ENCODE data around the gene PFDN6. TPM values are rescaled to one million over a fixed set of nuclear protein-coding genes. Genes with fewer than 3 reads are reported as not detected.

PFDN6 gene
- total RNA-seq, 2 experiments from 2014 or later, result 9.7 to 11.7 TPM

- Histone ChIP-seq H3K4me1 (ENCODE audit: insufficient read depth, low read length) (peaks cover 32% of the 10 kb centered on the region), H3K36me3 (ENCODE audit: insufficient read depth, low read length) (peaks cover 17% of the 10 kb centered on the region), H3K27ac (ENCODE audit: low read depth in 1 of 2, low read length in 2 of 2) (peak overlapping the region; percentile 98), H3K4me3 (ENCODE audit: low read length) (peak overlapping the region; percentile 70), H3K27me3 (ENCODE audit: control insufficient read depth in 1 of 2, insufficient read depth in 2 of 2, low read length in 2 of 2) (no peaks in the 10 kb centered on the region), H3K9me3 (ENCODE audit: control insufficient read depth in 1 of 2, insufficient read depth in 1 of 2, low read length in 2 of 2) (no peaks in the 10 kb centered on the region)
- DNase-seq (peak; percentile 83 to 94 (median 92)), ATAC-seq (ENCODE audit: poor library complexity) (peak; percentile 43)
- H3K27me3 Mint-ChIP-seq, result no peaks in the 10 kb centered on the region
- ChIA-PET CTCF (interaction anchor here (0.6 to 6.8 kb wide), 28 partner anchors 8 to 373 kb away, joined by 3 to 76 read pairs (median 4); partner anchors contain the start of genes HLA-DPA1, HSD17B8, ITPR3 and RGL2), POLR2A (interaction anchor here (0.5 to 4.0 kb wide), 35 partner anchors 10 to 403 kb away, joined by 3 to 95 read pairs (median 8); partner anchors contain the start of genes B3GALT4, BRD2, HLA-DMA and HSD17B8)
- H3K27ac Mint-ChIP-seq, result peak overlapping the region; percentile 97
- TF ChIP-seq CTCF (IDR thresholded peaks at IDR 0.05), result peak; percentile 89
- intact Hi-C loops (cut with DNase I, micrococcal nuclease), result loop anchor here (1.0 to 2.0 kb wide), 7 partner anchors 39 to 363 kb away; partner anchors contain the start of gene RING1 (in 2 of the 2)
- peak overlapping the region; percentile 92 for H3K4me3 Mint-ChIP-seq
- peaks cover 24% of the 10 kb centered on the region for H3K36me3 Mint-ChIP-seq (ENCODE audit: low read depth)
- H3K4me1 Mint-ChIP-seq (ENCODE audit: low read depth), result peaks cover 37% of the 10 kb centered on the region
- H3K9me3 Mint-ChIP-seq, result no peaks in the 10 kb centered on the region
Measured at GRCh38 chr6:33247977-33248642, 41.3 kb upstream of the PFDN6 start.

GRCh38 chr6:33248643-33248931 is 40.8 kb upstream of the PFDN6 start:
- intact Hi-C loops (cut with DNase I, micrococcal nuclease), result loop anchor here (1.0 to 2.0 kb wide), 7 partner anchors 40 to 363 kb away; partner anchors contain the start of gene RING1 (in 2 of the 2)
- ChIA-PET POLR2A (interaction anchor here (0.5 to 4.0 kb wide), 35 partner anchors 10 to 403 kb away, joined by 3 to 95 read pairs (median 8); partner anchors contain the start of genes B3GALT4, BRD2, HLA-DMA and HSD17B8), CTCF (interaction anchor here (0.7 to 6.8 kb wide), 29 partner anchors 8 to 372 kb away, joined by 3 to 76 read pairs (median 4); partner anchors contain the start of genes B3GALT4, HSD17B8, ITPR3 and RGL2)
- Histone ChIP-seq H3K4me1 (ENCODE audit: insufficient read depth, low read length) (peaks cover 32% of the 10 kb centered on the region), H3K36me3 (ENCODE audit: insufficient read depth, low read length) (peaks cover 17% of the 10 kb centered on the region), H3K27me3 (ENCODE audit: control insufficient read depth in 1 of 2, insufficient read depth in 2 of 2, low read length in 2 of 2) (no peaks in the 10 kb centered on the region), H3K4me3 (ENCODE audit: low read length) (peak overlapping the region; percentile 70), H3K27ac (ENCODE audit: low read depth in 1 of 2, low read length in 2 of 2) (peak overlapping the region; percentile 98), H3K9me3 (ENCODE audit: control insufficient read depth in 1 of 2, insufficient read depth in 1 of 2, low read length in 2 of 2) (no peaks in the 10 kb centered on the region)
- Mint-ChIP-seq H3K27me3 (no peaks in the 10 kb centered on the region), H3K27ac (peak overlapping the region; percentile 97), H3K36me3 (ENCODE audit: low read depth) (peaks cover 24% of the 10 kb centered on the region), H3K4me1 (ENCODE audit: low read depth) (peaks cover 37% of the 10 kb centered on the region), H3K9me3 (no peaks in the 10 kb centered on the region), H3K4me3 (peak overlapping the region; percentile 92)
- peak; percentile 35 for TF ChIP-seq CTCF (IDR thresholded peaks at IDR 0.05)
- ATAC-seq (ENCODE audit: poor library complexity) (peak; percentile 33), DNase-seq (peak in 5 of 14 experiments; percentile 7 to 81 (median 23))

- Histone ChIP-seq H3K4me1 (ENCODE audit: insufficient read depth, low read length) (peaks cover 32% of the 10 kb centered on the region), H3K9me3 (ENCODE audit: control insufficient read depth in 1 of 2, insufficient read depth in 1 of 2, low read length in 2 of 2) (no peaks in the 10 kb centered on the region), H3K36me3 (ENCODE audit: insufficient read depth, low read length) (peaks cover 17% of the 10 kb centered on the region), H3K27ac (ENCODE audit: low read depth in 1 of 2, low read length in 2 of 2) (peak overlapping the region; percentile 98), H3K27me3 (ENCODE audit: control insufficient read depth in 1 of 2, insufficient read depth in 2 of 2, low read length in 2 of 2) (no peaks in the 10 kb centered on the region), H3K4me3 (ENCODE audit: low read length) (peak overlapping the region; percentile 70)
- peaks cover 24% of the 10 kb centered on the region for H3K36me3 Mint-ChIP-seq (ENCODE audit: low read depth)
- H3K27ac Mint-ChIP-seq, result peak overlapping the region; percentile 97
- peak; percentile 83 for ATAC-seq (ENCODE audit: poor library complexity)
- H3K4me1 Mint-ChIP-seq (ENCODE audit: low read depth), result peaks cover 37% of the 10 kb centered on the region
- ChIA-PET CTCF (interaction anchor here (0.7 to 6.8 kb wide), 28 partner anchors 9 to 372 kb away, joined by 3 to 76 read pairs (median 4); partner anchors contain the start of genes B3GALT4, HSD17B8, ITPR3 and RGL2), POLR2A (interaction anchor here (0.5 to 4.0 kb wide), 42 partner anchors 11 to 1585 kb away, joined by 3 to 95 read pairs (median 6); partner anchors contain the start of genes B3GALT4, BRD2, GPANK1 and HLA-DMA)
- TF ChIP-seq CTCF (IDR thresholded peaks at IDR 0.05), result peak; percentile 32
- no peaks in the 10 kb centered on the region for H3K27me3 Mint-ChIP-seq
- peak overlapping the region; percentile 92 for H3K4me3 Mint-ChIP-seq
- H3K9me3 Mint-ChIP-seq, result no peaks in the 10 kb centered on the region
- DNase-seq, result peak; percentile 89 to 99 (median 94)
- intact Hi-C loops (cut with DNase I, micrococcal nuclease), result loop anchor here (1.0 to 2.0 kb wide), 9 partner anchors 22 to 364 kb away; partner anchors contain the start of genes RING1 (in 2 of the 2), VPS52 (in 2 of the 2), RXRB (in 1 of the 2) and SLC39A7 (in 1 of the 2)
Measured at GRCh38 chr6:33248932-33249731, 40.3 kb upstream of the PFDN6 start.

Measured in CD4-positive, alpha-beta T cell (primary cell).